Measurements from ENCODE around the gene ZNF69. TPM values are rescaled to one million over a fixed set of nuclear protein-coding genes. Genes with fewer than 3 reads are reported as not detected.

The ZNF69 gene
- total and polyA plus RNA-seq, 4 donors, result 2.5 to 12.0 (median 8.9) TPM

DNA sequence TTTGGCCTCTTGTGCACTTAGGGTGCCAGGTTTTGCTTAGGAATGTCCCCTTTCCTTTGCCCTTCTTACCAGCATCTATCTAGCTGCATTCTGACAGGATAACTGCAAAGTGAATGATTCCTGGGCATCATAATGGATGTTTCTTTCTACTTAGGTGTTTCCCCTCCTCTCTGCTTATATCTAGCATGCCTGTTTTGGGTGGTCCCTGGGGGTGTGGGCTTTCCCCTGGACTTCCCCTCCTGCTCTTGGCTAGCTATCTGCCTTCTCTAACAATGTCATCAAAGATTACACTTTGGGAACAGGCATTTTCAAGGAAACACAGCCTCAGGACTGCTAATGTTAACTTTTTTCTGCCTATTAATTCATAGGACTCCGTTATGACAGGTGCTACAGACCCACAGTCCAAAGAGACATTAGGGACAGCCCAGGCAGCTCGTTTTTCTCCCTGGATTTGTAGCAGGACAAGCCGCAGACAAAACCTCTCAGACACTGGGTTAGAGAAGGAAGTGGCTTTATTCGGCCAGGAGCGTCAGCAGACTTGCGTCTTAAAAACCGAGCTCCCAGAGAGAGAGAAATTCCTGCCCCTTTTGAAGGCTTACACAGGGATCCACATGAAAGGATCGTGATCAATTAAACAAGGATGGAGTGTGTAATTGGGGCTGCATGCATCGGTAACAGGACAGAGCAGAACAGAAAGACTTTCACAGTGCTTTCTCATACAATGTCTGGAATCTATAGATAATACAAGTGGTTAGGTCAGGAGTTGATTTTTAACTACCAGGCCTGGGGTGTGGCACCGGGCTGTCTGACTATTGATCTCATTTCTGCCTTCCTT, 54.6 kb downstream of the ZNF69 start:
- Histone ChIP-seq H3K4me3 (ENCODE audit: low read depth in 1 of 3, low read length in 3 of 3) (peak overlapping the region in 2 of 3 donors; percentile 20 to 64), H3K9ac (ENCODE audit: low read depth in 1 of 2, low read length in 2 of 2) (no peak overlapping the region), H3K27me3 (ENCODE audit: control insufficient read depth in 4 of 4, insufficient read depth in 4 of 4, low read length in 3 of 4) (no peaks in the 10 kb centered on the region), H3K9me3 (ENCODE audit: control insufficient read depth in 4 of 4, low read length in 3 of 4) (peaks cover 44 to 71% (median 57%) of the 10 kb centered on the region in 4 donors), H3K4me1 (ENCODE audit: control insufficient read depth in 4 of 4, insufficient read depth in 4 of 4, low read length in 3 of 4) (no peaks in the 10 kb centered on the region), H3K36me3 (ENCODE audit: control insufficient read depth in 4 of 4, insufficient read depth in 3 of 4, low read depth in 1 of 4, low read length in 3 of 4) (peaks cover 0 to 57% (median 53%) of the 10 kb centered on the region in 4 donors), H3K27ac (ENCODE audit: low read depth in 1 of 2, low read length in 2 of 2) (no peak overlapping the region)
- TF ChIP-seq FOXA1 (IDR thresholded peaks at IDR 0.05), result no peak
- no peak for TF ChIP-seq YY1 (IDR thresholded peaks at IDR 0.05)
- TF ChIP-seq FOXA2 (IDR thresholded peaks at IDR 0.05), result no peak
- no peak for TF ChIP-seq CTCF (IDR thresholded peaks at IDR 0.05; ENCODE audit: low read depth, low read length, missing input control)
- no peak for TF ChIP-seq RAD21 (IDR thresholded peaks at IDR 0.05)
- TF ChIP-seq GABPA (IDR thresholded peaks at IDR 0.05 in 1 of 2, conservative IDR thresholded peaks at IDR 0.05 in 1 of 2), result no peak
- TF ChIP-seq TAF1 (conservative IDR thresholded peaks at IDR 0.05), result no peak
- no peak for TF ChIP-seq HNF4G (IDR thresholded peaks at IDR 0.05)
- TF ChIP-seq HNF4A (conservative IDR thresholded peaks at IDR 0.05), result no peak
- TF ChIP-seq EGR1 (IDR thresholded peaks at IDR 0.05; ENCODE audit: low read depth in 2 of 2), result no peak
- TF ChIP-seq REST (IDR thresholded peaks at IDR 0.05), result no peak
- TF ChIP-seq SP1 (IDR thresholded peaks at IDR 0.05), result no peak
- TF ChIP-seq, protein P1, sequence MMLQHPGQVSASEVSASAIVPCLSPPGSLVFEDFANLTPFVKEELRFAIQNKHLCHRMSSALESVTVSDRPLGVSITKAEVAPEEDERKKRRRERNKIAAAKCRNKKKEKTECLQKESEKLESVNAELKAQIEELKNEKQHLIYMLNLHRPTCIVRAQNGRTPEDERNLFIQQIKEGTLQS (IDR thresholded peaks at IDR 0.05), result no peak
- TF ChIP-seq JUND (IDR thresholded peaks at IDR 0.05), result no peak
- no peak for TF ChIP-seq NR2F2 (IDR thresholded peaks at IDR 0.05)
- 98% methylated on average over 10 of the region's 10 CpGs for WGBS
- DNase-seq (ENCODE audit: low spot score), result no peak

- DNase-seq (ENCODE audit: low spot score), result no peak
- Histone ChIP-seq H3K9ac (ENCODE audit: low read depth in 1 of 2, low read length in 2 of 2) (no peak overlapping the region), H3K36me3 (ENCODE audit: control insufficient read depth in 4 of 4, insufficient read depth in 3 of 4, low read depth in 1 of 4, low read length in 3 of 4) (peaks cover 2 to 61% (median 58%) of the 10 kb centered on the region in 4 donors), H3K4me3 (ENCODE audit: low read depth in 1 of 3, low read length in 3 of 3) (peak overlapping the region in 2 of 3 donors; percentile 20 to 64), H3K4me1 (ENCODE audit: control insufficient read depth in 4 of 4, insufficient read depth in 4 of 4, low read length in 3 of 4) (no peaks in the 10 kb centered on the region), H3K27me3 (ENCODE audit: control insufficient read depth in 4 of 4, insufficient read depth in 4 of 4, low read length in 3 of 4) (no peaks in the 10 kb centered on the region), H3K9me3 (ENCODE audit: control insufficient read depth in 4 of 4, low read length in 3 of 4) (peaks cover 47 to 73% (median 61%) of the 10 kb centered on the region in 4 donors), H3K27ac (ENCODE audit: low read depth in 1 of 2, low read length in 2 of 2) (no peak overlapping the region)
- TF ChIP-seq JUND (IDR thresholded peaks at IDR 0.05) (no peak), CTCF (IDR thresholded peaks at IDR 0.05; ENCODE audit: low read depth, low read length, missing input control) (no peak), GABPA (IDR thresholded peaks at IDR 0.05 in 1 of 2, conservative IDR thresholded peaks at IDR 0.05 in 1 of 2) (no peak), EGR1 (IDR thresholded peaks at IDR 0.05; ENCODE audit: low read depth in 2 of 2) (no peak), HNF4G (IDR thresholded peaks at IDR 0.05) (no peak), TAF1 (conservative IDR thresholded peaks at IDR 0.05) (no peak), RAD21 (IDR thresholded peaks at IDR 0.05) (no peak), RXRA (IDR thresholded peaks at IDR 0.05) (no peak)
- TF ChIP-seq, protein P2, sequence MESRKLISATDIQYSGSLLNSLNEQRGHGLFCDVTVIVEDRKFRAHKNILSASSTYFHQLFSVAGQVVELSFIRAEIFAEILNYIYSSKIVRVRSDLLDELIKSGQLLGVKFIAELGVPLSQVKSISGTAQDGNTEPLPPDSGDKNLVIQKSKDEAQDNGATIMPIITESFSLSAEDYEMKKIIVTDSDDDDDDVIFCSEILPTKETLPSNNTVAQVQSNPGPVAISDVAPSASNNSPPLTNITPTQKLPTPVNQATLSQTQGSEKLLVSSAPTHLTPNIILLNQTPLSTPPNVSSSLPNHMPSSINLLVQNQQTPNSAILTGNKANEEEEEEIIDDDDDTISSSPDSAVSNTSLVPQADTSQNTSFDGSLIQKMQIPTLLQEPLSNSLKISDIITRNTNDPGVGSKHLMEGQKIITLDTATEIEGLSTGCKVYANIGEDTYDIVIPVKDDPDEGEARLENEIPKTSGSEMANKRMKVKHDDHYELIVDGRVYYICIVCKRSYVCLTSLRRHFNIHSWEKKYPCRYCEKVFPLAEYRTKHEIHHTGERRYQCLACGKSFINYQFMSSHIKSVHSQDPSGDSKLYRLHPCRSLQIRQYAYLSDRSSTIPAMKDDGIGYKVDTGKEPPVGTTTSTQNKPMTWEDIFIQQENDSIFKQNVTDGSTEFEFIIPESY (IDR thresholded peaks at IDR 0.05), result no peak
- TF ChIP-seq, protein P3, sequence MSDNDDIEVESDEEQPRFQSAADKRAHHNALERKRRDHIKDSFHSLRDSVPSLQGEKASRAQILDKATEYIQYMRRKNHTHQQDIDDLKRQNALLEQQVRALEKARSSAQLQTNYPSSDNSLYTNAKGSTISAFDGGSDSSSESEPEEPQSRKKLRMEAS (IDR thresholded peaks at IDR 0.05), result no peak
These were observed 55.2 kb downstream of the ZNF69 start for GRCh38 chr19:11942843-11943108.

Measured in liver (tissue), 9 donors.